AG09309 (cell line): ENCODE results near the gene HSPA1B.

Source experiments
- DNase-seq: peaks from one replicate; pipeline ENCODE4 v3.0.0-alpha.2; 2010; ENCODE audit warnings: low read depth
- H3K4me3 ChIP-seq: 2 replicates; pipeline ENCODE4 v1.5.1; 2011; ENCODE audit warnings: mild to moderate bottlenecking, low read depth, low read length, moderate library complexity; ENCODE audit not compliant: control insufficient read depth
- TF ChIP-seq, protein P1 (sequence below): IDR thresholded peaks from 2 replicates; pipeline ENCODE4 v1.5.1; 2011; ENCODE audit warnings: mild to moderate bottlenecking, low read depth, low read length, inconsistent platforms; ENCODE audit not compliant: insufficient read depth, control insufficient read depth; ENCODE audit errors: missing control alignments

Gene HSPA1B

GRCh38 chr6:31827286-31828079 lies at the start of gene HSPA1B:
Gene HSPA1B (plus strand): TSS chr6:31827738. CDS start chr6:31827951, 213 bp downstream.
- peak; percentile 99 for DNase-seq
- peak within 1 kb of the TSS; percentile 70 for H3K4me3 ChIP-seq
- TF ChIP-seq, protein P1, sequence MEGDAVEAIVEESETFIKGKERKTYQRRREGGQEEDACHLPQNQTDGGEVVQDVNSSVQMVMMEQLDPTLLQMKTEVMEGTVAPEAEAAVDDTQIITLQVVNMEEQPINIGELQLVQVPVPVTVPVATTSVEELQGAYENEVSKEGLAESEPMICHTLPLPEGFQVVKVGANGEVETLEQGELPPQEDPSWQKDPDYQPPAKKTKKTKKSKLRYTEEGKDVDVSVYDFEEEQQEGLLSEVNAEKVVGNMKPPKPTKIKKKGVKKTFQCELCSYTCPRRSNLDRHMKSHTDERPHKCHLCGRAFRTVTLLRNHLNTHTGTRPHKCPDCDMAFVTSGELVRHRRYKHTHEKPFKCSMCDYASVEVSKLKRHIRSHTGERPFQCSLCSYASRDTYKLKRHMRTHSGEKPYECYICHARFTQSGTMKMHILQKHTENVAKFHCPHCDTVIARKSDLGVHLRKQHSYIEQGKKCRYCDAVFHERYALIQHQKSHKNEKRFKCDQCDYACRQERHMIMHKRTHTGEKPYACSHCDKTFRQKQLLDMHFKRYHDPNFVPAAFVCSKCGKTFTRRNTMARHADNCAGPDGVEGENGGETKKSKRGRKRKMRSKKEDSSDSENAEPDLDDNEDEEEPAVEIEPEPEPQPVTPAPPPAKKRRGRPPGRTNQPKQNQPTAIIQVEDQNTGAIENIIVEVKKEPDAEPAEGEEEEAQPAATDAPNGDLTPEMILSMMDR: no peak

GRCh38 chr6:31778193-31778592 lies 49.3 kb upstream of the HSPA1B start:
- no peak overlapping the region for H3K4me3 ChIP-seq
- no peak for DNase-seq
- TF ChIP-seq, protein P1: no peak

DNA sequence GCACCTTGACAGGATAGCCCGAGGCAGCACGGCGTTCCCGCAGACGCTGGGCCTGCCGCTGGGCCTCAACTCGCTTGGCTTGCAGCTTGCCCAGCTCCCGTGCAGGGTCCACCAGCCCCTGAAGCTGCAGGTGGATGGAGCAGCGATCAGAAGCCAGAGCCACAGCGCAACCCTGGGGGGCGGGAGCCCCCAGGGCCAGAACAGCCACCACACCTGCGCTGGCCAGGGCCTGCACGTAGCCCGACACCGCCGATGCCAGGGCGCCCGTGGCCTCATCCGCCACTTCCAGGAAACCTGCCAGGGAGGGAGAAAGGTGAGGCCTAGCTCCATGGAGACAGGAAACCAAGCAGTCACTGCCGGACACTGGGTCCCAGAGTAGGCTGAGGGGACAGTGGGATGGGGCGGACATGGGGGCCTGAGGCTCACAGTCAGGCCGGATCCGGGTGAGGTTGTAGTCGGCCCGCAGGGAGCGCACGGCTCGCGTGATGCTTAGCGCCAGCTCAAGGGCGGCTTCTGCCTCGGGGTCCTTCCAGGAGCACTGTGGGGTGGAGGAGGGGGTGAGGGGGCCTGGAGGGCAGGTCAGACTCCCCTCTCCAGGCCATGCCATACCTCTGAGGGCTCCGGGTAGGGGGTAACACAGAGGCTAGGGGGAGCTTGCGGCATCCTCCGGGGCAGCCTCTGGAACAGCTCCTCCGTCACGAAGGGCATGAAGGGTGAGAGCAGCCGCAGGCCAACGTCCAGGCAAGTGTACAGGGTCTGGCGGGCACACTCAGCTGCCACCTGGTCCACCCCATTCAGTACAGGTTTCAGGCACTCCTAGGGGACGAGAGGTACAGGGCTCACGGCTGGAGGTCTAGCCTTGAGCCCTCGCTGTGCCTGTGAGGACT lies 48.3 kb upstream of the HSPA1B start:
- TF ChIP-seq, protein P1: no peak
- no peak overlapping the region for H3K4me3 ChIP-seq
- DNase-seq: no peak

DNA sequence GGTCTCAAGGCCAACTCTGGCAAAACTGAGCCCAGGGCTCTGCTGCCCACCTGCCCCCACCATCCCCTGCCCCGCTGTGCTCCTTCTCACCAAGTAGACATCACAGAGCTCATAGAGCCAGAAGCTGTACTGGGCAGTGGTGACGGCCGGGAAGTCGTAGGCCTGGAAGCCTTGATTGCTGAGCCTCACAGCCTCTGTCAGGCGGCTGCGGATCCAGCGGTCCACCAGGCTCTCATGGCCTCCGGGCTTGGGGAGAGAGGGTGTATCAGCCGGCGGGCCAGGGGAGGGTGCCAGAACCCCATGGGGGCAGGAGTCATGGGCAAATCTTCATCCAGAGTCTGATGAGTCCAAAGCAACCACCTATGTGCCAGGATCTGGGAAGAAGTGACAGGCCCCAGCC lies 47.6 kb upstream of the HSPA1B start:
- TF ChIP-seq, protein P1: no peak
- H3K4me3 ChIP-seq: no peak overlapping the region
- no peak for DNase-seq

GRCh38 chr6:31780507-31781243 lies 46.9 kb upstream of the HSPA1B start:
- DNase-seq: no peak
- no peak overlapping the region for H3K4me3 ChIP-seq
- TF ChIP-seq, protein P1: no peak
